Erythroblast (primary cell): Measurements from ENCODE around the gene CBFB.

Source experiments
- GATA1 ChIP-seq: IDR thresholded peaks from 2 replicates; pipeline ENCODE4 v1.6.1; 2011; ENCODE audit warnings: low read depth, mild to moderate bottlenecking, control low read depth, low read length, moderate library complexity
- POLR2A ChIP-seq: IDR thresholded peaks from 2 replicates; pipeline ENCODE4 v1.6.1; 2011; ENCODE audit warnings: mild to moderate bottlenecking, low read length

- TF ChIP-seq POLR2A (no peak), GATA1 (no peak)
Observed at GRCh38 chr16:67063008-67063407, 34.1 kb downstream of the CBFB start.
